ENCODE measurements around the gene PAWR.
"Not testable (repeated sequence)": the region's sequence is repeated elsewhere in the genome, so short reads cannot be mapped to it uniquely, and the experiment has no call there.

The PAWR gene

GRCh38 chr12:79548610-79548924, 142.2 kb downstream of the PAWR start:
- no peak for DNase-seq (ENCODE audit: low read depth)

GRCh38 chr12:79547735-79548609, 142.8 kb downstream of the PAWR start:
- no peak for DNase-seq (ENCODE audit: low read depth)

GRCh38 chr12:79547044-79547734, 143.6 kb downstream of the PAWR start:
- DNase-seq (ENCODE audit: low read depth) = no peak

- no peak for DNase-seq (ENCODE audit: low read depth)
Observed at GRCh38 chr12:79546466-79547043, 144.2 kb downstream of the PAWR start.

GRCh38 chr12:79544439-79544838, 146.3 kb downstream of the PAWR start:
- not testable (repeated sequence) for DNase-seq (ENCODE audit: low read depth)

GRCh38 chr12:79537675-79538074, 153.1 kb downstream of the PAWR start:
- no peak for DNase-seq (ENCODE audit: low read depth)

- DNase-seq (ENCODE audit: low read depth) = no peak
Observed at GRCh38 chr12:79535751-79536150, 155.0 kb downstream of the PAWR start.
